ENCODE results near the gene EVPL. TPM values are rescaled to one million over a fixed set of nuclear protein-coding genes. Genes with fewer than 3 reads are reported as not detected.

EVPL gene
- total RNA-seq, 2 experiments from 2014 or later, result 0.02 to 0.05 TPM

- H3K4me3 Mint-ChIP-seq, result no peak overlapping the region
- H3K4me1 Mint-ChIP-seq, result no peaks in the 10 kb centered on the region
- ChIA-PET POLR2A (no interaction called here), CTCF (interaction anchor here (0.6 to 1.5 kb wide), 2 partner anchors 9 to 48 kb away, joined by 4 to 6 read pairs; no protein-coding TSS in a partner anchor)
- no peaks in the 10 kb centered on the region for H3K27me3 Mint-ChIP-seq
- no peak overlapping the region for H3K27ac Mint-ChIP-seq
- H3K9me3 Mint-ChIP-seq, result no peaks in the 10 kb centered on the region
- DNase-seq, result no peak
- no peaks in the 10 kb centered on the region for H3K36me3 Mint-ChIP-seq (ENCODE audit: low read depth)
Measured at GRCh38 chr17:76022973-76023899, 3.9 kb downstream of the EVPL start.

- no peaks in the 10 kb centered on the region for H3K27me3 Mint-ChIP-seq
- ChIA-PET CTCF (interaction anchor here (0.6 kb wide), 1 partner anchor 47 kb away, joined by 6 read pairs; no protein-coding TSS in a partner anchor), POLR2A (no interaction called here)
- no peaks in the 10 kb centered on the region for H3K4me1 Mint-ChIP-seq
- H3K36me3 Mint-ChIP-seq (ENCODE audit: low read depth), result no peaks in the 10 kb centered on the region
- no peak overlapping the region for H3K4me3 Mint-ChIP-seq
- no peak for DNase-seq
- no peaks in the 10 kb centered on the region for H3K9me3 Mint-ChIP-seq
- no peak overlapping the region for H3K27ac Mint-ChIP-seq
Measured at GRCh38 chr17:76022285-76022684, 4.8 kb downstream of the EVPL start.

- H3K4me3 Mint-ChIP-seq, result no peak overlapping the region
- H3K27me3 Mint-ChIP-seq, result no peaks in the 10 kb centered on the region
- POLR2A ChIA-PET, result interaction anchor here (0.5 kb wide), 1 partner anchor 236 kb away, joined by 3 read pairs; the partner anchor contains the start of gene UNK
- CTCF ChIA-PET, result interaction anchor here (0.9 to 3.1 kb wide), 6 partner anchors 14 to 366 kb away, joined by 3 to 12 read pairs (median 4); partner anchors contain the start of gene CDK3
- no peak overlapping the region for H3K27ac Mint-ChIP-seq
- no peaks in the 10 kb centered on the region for H3K4me1 Mint-ChIP-seq
- H3K9me3 Mint-ChIP-seq, result no peaks in the 10 kb centered on the region
- H3K36me3 Mint-ChIP-seq (ENCODE audit: low read depth), result no peaks in the 10 kb centered on the region
- DNase-seq, result no peak
Measured at GRCh38 chr17:76019833-76020467, 7.2 kb downstream of the EVPL start.

- no peak overlapping the region for H3K27ac Mint-ChIP-seq
- H3K4me3 Mint-ChIP-seq, result no peak overlapping the region
- ChIA-PET CTCF (interaction anchor here (0.5 to 3.1 kb wide), 5 partner anchors 19 to 609 kb away, joined by 3 to 12 read pairs (median 4); partner anchors contain the start of gene CDK3), POLR2A (no interaction called here)
- DNase-seq, result no peak
- H3K4me1 Mint-ChIP-seq, result peaks cover 5% of the 10 kb centered on the region
- no peaks in the 10 kb centered on the region for H3K27me3 Mint-ChIP-seq
- H3K36me3 Mint-ChIP-seq (ENCODE audit: low read depth), result no peaks in the 10 kb centered on the region
- no peaks in the 10 kb centered on the region for H3K9me3 Mint-ChIP-seq
Measured at GRCh38 chr17:76018801-76019200, 8.3 kb downstream of the EVPL start.

GRCh38 chr17:76018340-76018680 is 8.8 kb downstream of the EVPL start:
- Mint-ChIP-seq H3K9me3 (no peaks in the 10 kb centered on the region), H3K27ac (no peak overlapping the region), H3K4me3 (no peak overlapping the region), H3K27me3 (no peaks in the 10 kb centered on the region), H3K36me3 (ENCODE audit: low read depth) (no peaks in the 10 kb centered on the region), H3K4me1 (peaks cover 5% of the 10 kb centered on the region)
- CTCF ChIA-PET, result interaction anchor here (0.6 to 3.1 kb wide), 5 partner anchors 9 to 261 kb away, joined by 3 to 12 read pairs (median 5); partner anchors contain the start of genes CDK3 and EVPL
- POLR2A ChIA-PET, result no interaction called here
- DNase-seq, result no peak

GRCh38 chr17:76017481-76018339 is 9.4 kb downstream of the EVPL start:
- no peaks in the 10 kb centered on the region for H3K9me3 Mint-ChIP-seq
- no peaks in the 10 kb centered on the region for H3K27me3 Mint-ChIP-seq
- POLR2A ChIA-PET, result no interaction called here
- H3K27ac Mint-ChIP-seq, result no peak overlapping the region
- CTCF ChIA-PET, result interaction anchor here (0.6 to 2.8 kb wide), 6 partner anchors 9 to 298 kb away, joined by 3 to 7 read pairs (median 5); partner anchors contain the start of gene EVPL
- H3K36me3 Mint-ChIP-seq (ENCODE audit: low read depth), result no peaks in the 10 kb centered on the region
- no peak for DNase-seq
- peaks cover 5% of the 10 kb centered on the region for H3K4me1 Mint-ChIP-seq
- H3K4me3 Mint-ChIP-seq, result no peak overlapping the region

- no peaks in the 10 kb centered on the region for H3K27me3 Mint-ChIP-seq
- H3K4me3 Mint-ChIP-seq, result no peak overlapping the region
- ChIA-PET CTCF (interaction anchor here (0.8 to 2.3 kb wide), 27 partner anchors 10 to 383 kb away, joined by 3 to 31 read pairs (median 4); partner anchors contain the start of genes CDK3, EXOC7, SRP68 and WBP2), POLR2A (interaction anchor here (0.9 kb wide), 1 partner anchor 21 kb away, joined by 3 read pairs; no protein-coding TSS in a partner anchor)
- no peak for DNase-seq
- H3K4me1 Mint-ChIP-seq, result peaks cover 5% of the 10 kb centered on the region
- H3K36me3 Mint-ChIP-seq (ENCODE audit: low read depth), result no peaks in the 10 kb centered on the region
- H3K9me3 Mint-ChIP-seq, result no peaks in the 10 kb centered on the region
- H3K27ac Mint-ChIP-seq, result no peak overlapping the region
Measured at GRCh38 chr17:76014925-76015261, 12.2 kb downstream of the EVPL start.

GRCh38 chr17:76014100-76014924 is 12.8 kb downstream of the EVPL start:
- POLR2A ChIA-PET, result interaction anchor here (0.9 kb wide), 1 partner anchor 21 kb away, joined by 3 read pairs; no protein-coding TSS in a partner anchor
- no peaks in the 10 kb centered on the region for H3K27me3 Mint-ChIP-seq
- DNase-seq, result peak; percentile 84
- no peaks in the 10 kb centered on the region for H3K9me3 Mint-ChIP-seq
- H3K4me3 Mint-ChIP-seq, result no peak overlapping the region
- H3K4me1 Mint-ChIP-seq, result peaks cover 5% of the 10 kb centered on the region
- H3K36me3 Mint-ChIP-seq (ENCODE audit: low read depth), result no peaks in the 10 kb centered on the region
- CTCF ChIA-PET, result interaction anchor here (0.6 to 2.3 kb wide), 37 partner anchors 9 to 384 kb away, joined by 3 to 31 read pairs (median 4); partner anchors contain the start of genes CDK3, EXOC7, SPHK1 and SRP68
- H3K27ac Mint-ChIP-seq, result peak overlapping the region; percentile 62

GRCh38 chr17:76013377-76013932 is 13.7 kb downstream of the EVPL start:
- POLR2A ChIA-PET, result no interaction called here
- Mint-ChIP-seq H3K9me3 (no peaks in the 10 kb centered on the region), H3K4me3 (no peak overlapping the region), H3K4me1 (peaks cover 5% of the 10 kb centered on the region), H3K27ac (peak overlapping the region; percentile 64), H3K36me3 (ENCODE audit: low read depth) (no peaks in the 10 kb centered on the region), H3K27me3 (no peaks in the 10 kb centered on the region)
- CTCF ChIA-PET, result interaction anchor here (0.6 to 2.3 kb wide), 25 partner anchors 8 to 371 kb away, joined by 3 to 31 read pairs (median 4); partner anchors contain the start of genes CDK3, SPHK1 and WBP2
- no peak for DNase-seq

GRCh38 chr17:76011951-76012350 is 15.2 kb downstream of the EVPL start:
- Mint-ChIP-seq H3K4me3 (no peak overlapping the region), H3K36me3 (ENCODE audit: low read depth) (no peaks in the 10 kb centered on the region), H3K4me1 (peaks cover 5% of the 10 kb centered on the region), H3K27me3 (no peaks in the 10 kb centered on the region), H3K9me3 (no peaks in the 10 kb centered on the region), H3K27ac (peak overlapping the region; percentile 41)
- ChIA-PET CTCF (interaction anchor here (0.6 to 5.0 kb wide), 5 partner anchors 12 to 387 kb away, joined by 3 to 29 read pairs (median 4); partner anchors contain the start of gene CDK3), POLR2A (no interaction called here)
- DNase-seq, result no peak

GRCh38 chr17:76009969-76010661 is 17.0 kb downstream of the EVPL start:
- Mint-ChIP-seq H3K4me3 (no peak overlapping the region), H3K27ac (no peak overlapping the region), H3K9me3 (no peaks in the 10 kb centered on the region), H3K27me3 (no peaks in the 10 kb centered on the region), H3K4me1 (peaks cover 7% of the 10 kb centered on the region), H3K36me3 (ENCODE audit: low read depth) (no peaks in the 10 kb centered on the region)
- POLR2A ChIA-PET, result no interaction called here
- no peak for DNase-seq
- CTCF ChIA-PET, result interaction anchor here (0.5 to 5.0 kb wide), 5 partner anchors 10 to 540 kb away, joined by 3 to 29 read pairs (median 5); partner anchors contain the start of gene CDK3
